Putamen (tissue), 1 donor: ENCODE measurements around the gene SSPN.

Experiments used
- DNase-seq: peaks from one replicate; pipeline ENCODE4 v3.0.0-alpha.2; 2016; ENCODE audit warnings: low spot score

SSPN gene

GRCh38 chr12:26285401-26285800 is 90.0 kb downstream of the SSPN start:
- no peak for DNase-seq

DNA sequence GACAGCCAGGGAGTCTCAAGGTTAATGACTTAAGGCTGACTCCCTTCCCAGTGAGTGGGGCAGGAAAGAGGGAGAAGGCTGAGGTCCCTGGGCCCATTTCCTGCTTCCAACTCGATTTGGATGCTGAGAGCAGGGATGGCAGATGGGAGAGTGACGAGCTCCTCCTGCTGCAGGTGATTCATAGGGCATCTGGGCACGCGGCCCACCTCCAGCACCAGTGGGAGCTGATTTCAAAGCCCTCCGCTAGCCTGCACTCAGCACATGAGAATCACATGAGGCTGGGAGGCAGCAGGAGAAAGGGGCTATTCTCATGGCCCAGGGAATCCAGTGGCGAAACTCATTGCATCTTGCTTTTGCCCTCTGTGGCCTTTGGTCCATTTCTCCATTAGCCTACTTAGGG is 90.8 kb downstream of the SSPN start:
- DNase-seq = no peak

- DNase-seq = no peak
Observed at GRCh38 chr12:26287671-26288381, 92.5 kb downstream of the SSPN start.

DNA sequence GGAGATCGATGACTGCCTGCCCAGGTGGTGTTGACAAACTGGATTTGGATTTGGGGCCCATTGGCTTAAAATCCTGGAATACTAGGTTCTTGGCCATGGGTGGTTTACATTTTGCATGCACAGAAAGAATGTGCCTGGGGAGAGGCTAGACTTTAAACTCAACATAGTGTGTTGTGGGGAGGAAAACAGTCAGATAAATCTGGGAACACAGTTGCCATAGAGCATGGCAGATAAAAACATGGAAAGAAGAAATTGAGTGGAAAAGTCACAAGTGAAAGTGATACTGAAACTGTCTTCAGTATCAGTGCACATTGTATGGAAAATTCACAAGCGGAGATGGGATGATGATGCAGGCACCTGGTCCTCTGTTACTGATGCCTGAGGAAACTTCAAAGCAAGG is 95.2 kb downstream of the SSPN start:
- DNase-seq = no peak

DNA sequence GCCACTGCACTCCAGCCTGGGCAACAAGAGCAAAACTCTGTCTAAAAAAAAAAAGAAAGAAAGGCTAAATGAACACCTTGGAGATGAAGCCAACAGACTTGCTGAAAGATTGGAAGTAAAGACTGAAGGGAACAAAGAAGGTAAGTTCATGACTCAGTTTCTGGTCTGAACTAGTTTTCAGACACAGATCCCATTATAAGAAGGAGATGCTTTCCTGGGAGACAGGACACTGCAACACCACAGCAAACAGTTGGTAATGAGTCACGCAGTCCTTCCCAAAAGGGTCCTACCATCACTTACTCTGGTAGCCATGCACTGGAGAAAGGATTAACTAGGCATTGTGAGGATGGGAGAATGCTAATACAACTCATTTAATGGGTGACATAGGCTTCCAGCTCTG is 97.2 kb downstream of the SSPN start:
- DNase-seq = no peak

- no peak for DNase-seq
Observed at GRCh38 chr12:26293612-26294011, 98.2 kb downstream of the SSPN start.

DNA sequence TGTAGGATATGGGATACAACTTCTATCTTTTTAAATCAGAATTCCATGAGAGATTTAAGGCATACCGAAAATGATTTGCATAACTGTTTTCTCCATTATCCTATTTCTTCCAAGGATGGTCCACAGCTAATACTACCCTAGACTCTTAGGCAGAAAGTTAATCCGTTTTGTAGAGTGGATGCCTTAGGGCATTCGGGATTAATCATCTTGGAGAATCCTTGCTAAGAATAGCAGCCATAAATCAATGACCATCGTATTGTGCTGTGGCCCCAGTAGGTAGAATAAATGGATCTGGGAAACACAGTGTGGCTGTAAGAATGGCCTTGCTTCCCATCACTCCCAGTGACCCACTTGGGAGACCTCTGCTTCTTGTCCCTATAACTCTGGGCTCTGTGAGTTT is 99.6 kb downstream of the SSPN start:
- no peak for DNase-seq

DNA sequence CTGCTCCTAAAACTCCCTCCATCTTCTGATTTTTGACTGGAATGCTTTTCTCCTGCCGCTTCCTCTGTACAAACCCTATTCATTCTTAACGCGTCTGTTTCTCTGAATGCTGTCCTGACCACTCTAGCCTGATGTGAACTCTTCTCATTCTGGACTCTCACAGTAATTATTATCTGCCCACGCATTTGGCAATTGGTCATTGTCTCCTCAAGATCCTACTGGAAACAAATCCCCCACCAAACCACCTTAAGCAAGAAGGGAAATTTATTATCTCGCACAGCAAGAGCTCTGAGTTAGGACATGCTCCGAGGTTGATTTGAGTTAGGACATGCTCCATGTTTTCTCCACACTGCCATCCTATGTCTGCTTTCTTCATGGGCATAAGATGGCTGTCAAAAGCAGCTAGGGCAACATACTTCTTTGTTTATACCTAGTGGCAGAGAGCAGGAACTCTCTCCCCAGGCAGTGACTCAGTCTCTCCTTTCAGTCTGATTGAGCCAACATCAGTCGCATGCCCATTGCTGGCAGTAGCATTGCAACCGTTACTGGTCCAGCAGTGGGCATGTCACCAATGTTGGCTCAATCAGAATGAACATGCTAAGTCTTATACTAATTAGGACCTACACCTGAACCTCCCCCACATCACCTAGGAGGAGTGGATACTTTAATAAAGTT is 102.2 kb downstream of the SSPN start:
- no peak for DNase-seq

DNA sequence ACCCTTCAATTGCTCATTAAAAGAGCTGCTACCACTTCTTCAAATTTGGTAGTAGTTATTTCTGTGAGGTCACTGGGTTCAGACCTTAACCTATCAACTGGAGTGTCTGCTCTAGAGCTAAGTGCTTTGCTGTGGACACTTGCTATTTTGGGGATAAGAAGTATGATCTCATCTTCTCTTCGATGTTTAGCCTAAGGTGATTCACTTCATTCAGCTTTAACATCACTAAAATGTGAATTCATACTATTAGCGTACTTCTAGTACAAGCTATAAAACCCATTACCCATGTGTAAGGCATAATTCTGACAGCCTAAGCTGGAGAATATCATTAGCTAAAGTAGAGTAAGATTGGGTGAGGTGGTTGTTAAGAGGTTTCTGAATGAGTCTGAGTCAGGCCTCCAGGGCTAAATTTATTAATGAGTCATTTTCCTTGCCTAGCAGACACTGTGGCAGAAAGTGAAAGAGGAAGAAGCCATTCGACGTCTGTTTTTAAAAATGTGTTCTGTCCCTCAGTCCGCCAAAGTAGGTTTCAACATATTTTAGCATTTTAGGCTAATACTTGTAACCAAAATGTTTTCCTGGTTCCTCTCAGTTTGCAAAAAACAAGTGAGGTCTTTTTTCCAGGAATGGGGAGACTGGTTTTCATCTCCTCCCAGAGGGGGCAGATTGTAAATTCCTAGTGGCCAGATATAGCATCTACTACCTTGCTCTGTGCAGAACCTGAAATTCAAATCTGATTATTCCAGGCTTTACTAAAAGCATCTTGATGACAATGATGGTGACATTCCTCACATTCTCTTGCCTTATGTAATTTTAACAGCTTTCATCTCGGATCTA is 103.6 kb downstream of the SSPN start:
- no peak for DNase-seq

GRCh38 chr12:26299751-26300150 is 104.4 kb downstream of the SSPN start:
- DNase-seq = no peak
